ENCODE results near the gene ATP1A2. TPM values are rescaled to one million over a fixed set of nuclear protein-coding genes. Genes with fewer than 3 reads are reported as not detected.

Gene ATP1A2
- total and polyA plus RNA-seq, 10 of the 15 experiments (the other 5 are each of a cell fraction or from before 2014, with no cell fraction given), result 0.15 TPM; not detected in 9

- TF ChIP-seq POU2F2 (IDR thresholded peaks at IDR 0.05; ENCODE audit: borderline replicate concordance, low read depth, low read length) (no peak), EZH2 (IDR thresholded peaks at IDR 0.05; ENCODE audit: borderline replicate concordance, control insufficient read depth, low read depth, low read length) (no peak)
Observed at GRCh38 chr1:160134791-160135572, 19.4 kb downstream of the ATP1A2 start (continued).

- no peaks in the 10 kb centered on the region for H4K20me1 ChIP-seq (ENCODE audit: control insufficient read depth, insufficient read depth)
- 51% methylated on average over 22 of the region's 22 CpGs for WGBS (ENCODE audit: insufficient coverage, insufficient replicate concordance, low lambda C conversion rate, missing lambda C conversion rate)
- H3K4me3 ChIP-seq, result no peak overlapping the region
- ChIA-PET CTCF (interaction anchor here (0.7 kb wide), 1 partner anchor 156 kb away, joined by 3 read pairs; no protein-coding TSS in a partner anchor), POLR2A (no interaction called here), RAD21 (ENCODE audit: unreplicated experiment) (no interaction called here), SMC1A (ENCODE audit: uncharacterized antibody, unreplicated experiment) (no interaction called here)
- H3K36me3 ChIP-seq (ENCODE audit: control insufficient read depth in 2 of 2, insufficient read depth in 2 of 2, low read length in 1 of 2), result no peaks in the 10 kb centered on the region
- intact Hi-C loops (cut with micrococcal nuclease; ENCODE audit: unreplicated experiment), result no loop called here
- peaks cover 0 to 3% of the 10 kb centered on the region in 2 experiments; a peak in 2 of 4 replicates for H3K27me3 ChIP-seq (replicated peaks in 1 of 2; ENCODE audit: control insufficient read depth in 2 of 2, insufficient read depth in 2 of 2, low read length in 1 of 2)
- H2AFZ ChIP-seq (ENCODE audit: control insufficient read depth, low read depth, low read length), result no peak overlapping the region
- no peaks in the 10 kb centered on the region for H3K79me2 ChIP-seq (ENCODE audit: control insufficient read depth, insufficient read depth, low read length)
- H3K4me2 ChIP-seq (ENCODE audit: control insufficient read depth, insufficient read depth), result no peak overlapping the region
- no peaks in the 10 kb centered on the region for H3K4me1 ChIP-seq (ENCODE audit: control insufficient read depth, insufficient read depth, low read length)
- H3K27ac ChIP-seq (ENCODE audit: control insufficient read depth, insufficient read depth), result no peak overlapping the region
- no peak overlapping the region for H3K9ac ChIP-seq (ENCODE audit: control insufficient read depth, insufficient read depth, low read length)
- DNase-seq (ENCODE audit: low read depth, low spot score) (no peak), ATAC-seq (no peak), FAIRE-seq (no peak)
- no TSS peak for BruUV-seq (replicated peaks)
- TF ChIP-seq EED (IDR thresholded peaks at IDR 0.05; ENCODE audit: low read depth) (no peak), TAF1 (IDR thresholded peaks at IDR 0.05; ENCODE audit: borderline replicate concordance, low read depth, low read length) (no peak), ELK1 (IDR thresholded peaks at IDR 0.05; ENCODE audit: low read depth, low read length) (no peak), ATF7 (IDR thresholded peaks at IDR 0.05; ENCODE audit: low read depth) (no peak)
- in situ Hi-C loops (cut with MboI), result no loop called here
- H3K9me3 ChIP-seq (replicated peaks; ENCODE audit: control insufficient read depth, insufficient read depth, low read length), result no peaks in the 10 kb centered on the region
Observed at GRCh38 chr1:160136121-160136925, 20.8 kb downstream of the ATP1A2 start.
